ENCODE results near the gene R3HCC1L.

The R3HCC1L gene

GRCh38 chr10:98096731-98097130, 37.7 kb upstream of the R3HCC1L start:
- no peak overlapping the region for H3K4me3 ChIP-seq (ENCODE audit: low read length)
- TF ChIP-seq CTCF (IDR thresholded peaks at IDR 0.05; ENCODE audit: insufficient read depth, low read depth, low read length, missing control alignments) = no peak
- no peak for DNase-seq (ENCODE audit: low read depth)

GRCh38 chr10:98097175-98097574, 37.3 kb upstream of the R3HCC1L start:
- no peak for TF ChIP-seq CTCF (IDR thresholded peaks at IDR 0.05; ENCODE audit: insufficient read depth, low read depth, low read length, missing control alignments)
- no peak overlapping the region for H3K4me3 ChIP-seq (ENCODE audit: low read length)
- DNase-seq (ENCODE audit: low read depth) = no peak

GRCh38 chr10:98097616-98098015, 36.8 kb upstream of the R3HCC1L start:
- H3K4me3 ChIP-seq (ENCODE audit: low read length) = no peak overlapping the region
- DNase-seq (ENCODE audit: low read depth) = no peak
- no peak for TF ChIP-seq CTCF (IDR thresholded peaks at IDR 0.05; ENCODE audit: insufficient read depth, low read depth, low read length, missing control alignments)

GRCh38 chr10:98098247-98098646, 36.2 kb upstream of the R3HCC1L start:
- H3K4me3 ChIP-seq (ENCODE audit: low read length) = no peak overlapping the region
- TF ChIP-seq CTCF (IDR thresholded peaks at IDR 0.05; ENCODE audit: insufficient read depth, low read depth, low read length, missing control alignments) = no peak
- no peak for DNase-seq (ENCODE audit: low read depth)

GRCh38 chr10:98100476-98100875, 34.0 kb upstream of the R3HCC1L start:
- TF ChIP-seq CTCF (IDR thresholded peaks at IDR 0.05; ENCODE audit: insufficient read depth, low read depth, low read length, missing control alignments) = no peak
- DNase-seq (ENCODE audit: low read depth) = no peak
- H3K4me3 ChIP-seq (ENCODE audit: low read length) = no peak overlapping the region

GRCh38 chr10:98101366-98101765, 33.1 kb upstream of the R3HCC1L start:
- no peak for TF ChIP-seq CTCF (IDR thresholded peaks at IDR 0.05; ENCODE audit: insufficient read depth, low read depth, low read length, missing control alignments)
- H3K4me3 ChIP-seq (ENCODE audit: low read length) = no peak overlapping the region
- DNase-seq (ENCODE audit: low read depth) = no peak

GRCh38 chr10:98104125-98104524, 30.3 kb upstream of the R3HCC1L start:
- no peak for DNase-seq (ENCODE audit: low read depth)
- TF ChIP-seq CTCF (IDR thresholded peaks at IDR 0.05; ENCODE audit: insufficient read depth, low read depth, low read length, missing control alignments) = no peak
- no peak overlapping the region for H3K4me3 ChIP-seq (ENCODE audit: low read length)

Measured in epithelial cell of esophagus (primary cell).